Heart left ventricle (tissue), 16 donors: Measurements from ENCODE around the gene SIX4. TPM values are rescaled to one million over a fixed set of nuclear protein-coding genes. Genes with fewer than 3 reads are reported as not detected.

Source experiments
- ATAC-seq, 4 donors: fragments of 200-7000 bp; cut with Tn5 transposase; one replicate each; pipeline ENCODE4 v1.9.1; 2020 to 2022; ENCODE audit warnings: moderate library complexity in 4 of 4, mild to moderate bottlenecking in 3 of 4, moderate number of reproducible peaks in 1 of 4
- DNase-seq, 5 donors: peaks; one replicate each; pipeline ENCODE4 v3.0.0-alpha.2; 2020
- H3K27ac ChIP-seq, 12 donors: fragments of 200-600 bp; sonication (generic) in 4 of 12; one replicate each; pipeline versions ENCODE4 v1.5.0 to v1.8.0; 2016 to 2022; ENCODE audit warnings: mild to moderate bottlenecking in 2 of 12
- H3K27me3 ChIP-seq, 9 donors: fragments of 200-600 bp; sonication (generic) in 2 of 9; one replicate each; pipeline versions ENCODE4 v1.5.1 to v1.8.0; 2016 to 2022; ENCODE audit warnings: mild to moderate bottlenecking in 3 of 9
- H3K36me3 ChIP-seq, 9 donors: fragments of 200-600 bp; sonication (generic) in 2 of 9; one replicate each; pipeline versions ENCODE4 v1.5.0 to v1.8.0; 2018 to 2022; ENCODE audit warnings: mild to moderate bottlenecking in 2 of 9
- H3K4me1 ChIP-seq, 12 donors: fragments of 200-600 bp; sonication (generic) in 4 of 12; one replicate each; pipeline versions ENCODE4 v1.5.0 to v1.8.0; 2016 to 2022; ENCODE audit warnings: mild to moderate bottlenecking in 3 of 12
- H3K4me3 ChIP-seq, 12 donors: fragments of 200-600 bp; sonication (generic) in 4 of 12; one replicate each; pipeline versions ENCODE4 v1.5.0 to v1.8.0; 2017 to 2022; ENCODE audit warnings: mild to moderate bottlenecking in 9 of 12, moderate library complexity in 4 of 12
- H3K9me3 ChIP-seq, 12 donors: fragments of 200-600 bp; sonication (generic) in 4 of 12; one replicate each; pipeline versions ENCODE4 v1.5.0 to v1.8.0; 2016 to 2022; ENCODE audit warnings: mild to moderate bottlenecking in 1 of 12
- POLR2A ChIP-seq, 2 donors: fragments of 450-650 bp; IDR thresholded peaks; one replicate each; pipeline ENCODE4 v1.6.1; 2017; ENCODE audit warnings: antibody characterized with exemption in 2 of 2, mild to moderate bottlenecking in 2 of 2, moderate library complexity in 2 of 2
- WGBS, 4 donors: extraction: QIAGEN DNeasy Blood & Tissue Kit in 2 of 4; methylation state at CpG; one replicate each; pipeline versions ENCODE4 v1.1.5 to v1.1.7; 2013 to 2018; 5-methylcytosine and 5-hydroxymethylcytosine counted together
- intact Hi-C, 10 donors: fragments of 100-400 bp; cut with DNase I; formaldehyde crosslinking; loops; one replicate each; pipeline versions ENCODE4 v1.11.1 to v1.14.2; 2022
- polyA plus RNA-seq, 2 donors: library from polyadenylated mRNA; stranded (reverse); fragments of 200-250 nt; gene quantifications; one replicate each; pipeline ENCODE4 v1.2.3, GENCODE V29; 2013
- total RNA-seq, 9 donors: library from RNA; depleted of rRNA in 2 of 9; stranded (reverse); fragments of >200 nt in 2 of 9; fragmentation: NEBNext Ultra II Directional in 3 of 9; extraction: Animal tissue kit (Norgen Biotek cat#: 25700) in 3 of 9; gene quantifications; one replicate each; pipeline versions ENCODE4 v1.1.0 to v1.2.4, GENCODE V29; 2016 to 2023
- TF ChIP-seq, protein P1 (sequence below), 12 donors: fragments of 200-600 bp; sonication (generic) in 4 of 12; IDR thresholded peaks; one replicate each; pipeline versions ENCODE4 v1.5.0 to v1.8.0; 2018 to 2022; ENCODE audit warnings: antibody characterized with exemption in 12 of 12, mild to moderate bottlenecking in 5 of 12
- donor health status: ischemic (EF 13 %, LVEDD 7.1; RV severe dilation, severe dysfunction).
- donor health status: healthy with polysubstance abuse.
- donor health status: DM: no; HTN: yes; CAD: no.
- donor health status: DM: no; HTN: no; CAD: no.
- donor health status: ischemic (EF 25% LVEDD 6.9; RV normal size, moderate dysfunction).
- donor health status: ischemic (EF 25% LVEDD 5.7; RV mildly dilated, moderate dysfunction).
- donor health status: healthy.
- donor health status: DM: yes; HTN: yes; CAD: no.
- donor health status: ischemic (EF 35%, LVEDD 5.7; RV mildly dilated, moderate dysfunction).
- donor health status: nonischemic (EF 11% LVEDD 7.7; RV severe dilation, severe dysfunction).
- donor health status: DM: yes; HTN: yes; CAD: no.
- donor health status: PGD.
- donor health status: ischemic (EF 29% LVEDD 5.4; RV normal size, mild dysfunction).
- donor health status: nonischemic (EF 23%, LVEDD 6.1; RV moderate dilation, normal function).

SIX4 gene
- total and polyA plus RNA-seq, 11 donors: 0.27 to 2.9 (median 1.1) TPM

DNA sequence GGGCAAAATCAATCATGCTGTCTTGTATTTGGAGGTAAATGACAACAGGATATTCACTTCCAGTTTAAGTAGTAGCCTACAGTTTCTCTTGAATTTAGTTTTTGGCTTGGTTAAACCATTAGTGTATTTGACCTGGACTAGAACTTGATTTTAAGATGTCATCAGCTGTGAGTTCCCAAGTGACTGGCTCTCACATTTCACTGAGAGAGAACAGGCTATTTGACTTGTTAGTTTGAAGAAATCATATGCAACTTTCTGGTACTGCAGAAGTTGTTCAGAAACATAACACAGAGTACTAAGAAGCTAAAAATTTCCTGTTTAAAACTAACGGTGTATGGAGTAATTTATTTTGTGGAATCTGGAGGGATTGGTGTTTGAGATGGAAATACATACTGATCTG, 32.7 kb upstream of the SIX4 start:
- H3K27me3 ChIP-seq: no peaks in the 10 kb centered on the region
- 27 to 48% (median 33%) methylated on average over 1 of the region's 1 CpG for WGBS, 4 donors
- DNase-seq: no peak
- no peaks in the 10 kb centered on the region for H3K36me3 ChIP-seq
- intact Hi-C loops: no loop called here
- no peak overlapping the region for H3K4me3 ChIP-seq
- H3K9me3 ChIP-seq: no peaks in the 10 kb centered on the region
- ATAC-seq: no peak
- peaks cover 0 to 43% (median 6%) of the 10 kb centered on the region in 12 donors for H3K4me1 ChIP-seq
- no peak for TF ChIP-seq POLR2A (IDR thresholded peaks at IDR 0.05)
- TF ChIP-seq, protein P1, sequence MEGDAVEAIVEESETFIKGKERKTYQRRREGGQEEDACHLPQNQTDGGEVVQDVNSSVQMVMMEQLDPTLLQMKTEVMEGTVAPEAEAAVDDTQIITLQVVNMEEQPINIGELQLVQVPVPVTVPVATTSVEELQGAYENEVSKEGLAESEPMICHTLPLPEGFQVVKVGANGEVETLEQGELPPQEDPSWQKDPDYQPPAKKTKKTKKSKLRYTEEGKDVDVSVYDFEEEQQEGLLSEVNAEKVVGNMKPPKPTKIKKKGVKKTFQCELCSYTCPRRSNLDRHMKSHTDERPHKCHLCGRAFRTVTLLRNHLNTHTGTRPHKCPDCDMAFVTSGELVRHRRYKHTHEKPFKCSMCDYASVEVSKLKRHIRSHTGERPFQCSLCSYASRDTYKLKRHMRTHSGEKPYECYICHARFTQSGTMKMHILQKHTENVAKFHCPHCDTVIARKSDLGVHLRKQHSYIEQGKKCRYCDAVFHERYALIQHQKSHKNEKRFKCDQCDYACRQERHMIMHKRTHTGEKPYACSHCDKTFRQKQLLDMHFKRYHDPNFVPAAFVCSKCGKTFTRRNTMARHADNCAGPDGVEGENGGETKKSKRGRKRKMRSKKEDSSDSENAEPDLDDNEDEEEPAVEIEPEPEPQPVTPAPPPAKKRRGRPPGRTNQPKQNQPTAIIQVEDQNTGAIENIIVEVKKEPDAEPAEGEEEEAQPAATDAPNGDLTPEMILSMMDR (IDR thresholded peaks at IDR 0.05): no peak
- no peak overlapping the region for H3K27ac ChIP-seq

DNA sequence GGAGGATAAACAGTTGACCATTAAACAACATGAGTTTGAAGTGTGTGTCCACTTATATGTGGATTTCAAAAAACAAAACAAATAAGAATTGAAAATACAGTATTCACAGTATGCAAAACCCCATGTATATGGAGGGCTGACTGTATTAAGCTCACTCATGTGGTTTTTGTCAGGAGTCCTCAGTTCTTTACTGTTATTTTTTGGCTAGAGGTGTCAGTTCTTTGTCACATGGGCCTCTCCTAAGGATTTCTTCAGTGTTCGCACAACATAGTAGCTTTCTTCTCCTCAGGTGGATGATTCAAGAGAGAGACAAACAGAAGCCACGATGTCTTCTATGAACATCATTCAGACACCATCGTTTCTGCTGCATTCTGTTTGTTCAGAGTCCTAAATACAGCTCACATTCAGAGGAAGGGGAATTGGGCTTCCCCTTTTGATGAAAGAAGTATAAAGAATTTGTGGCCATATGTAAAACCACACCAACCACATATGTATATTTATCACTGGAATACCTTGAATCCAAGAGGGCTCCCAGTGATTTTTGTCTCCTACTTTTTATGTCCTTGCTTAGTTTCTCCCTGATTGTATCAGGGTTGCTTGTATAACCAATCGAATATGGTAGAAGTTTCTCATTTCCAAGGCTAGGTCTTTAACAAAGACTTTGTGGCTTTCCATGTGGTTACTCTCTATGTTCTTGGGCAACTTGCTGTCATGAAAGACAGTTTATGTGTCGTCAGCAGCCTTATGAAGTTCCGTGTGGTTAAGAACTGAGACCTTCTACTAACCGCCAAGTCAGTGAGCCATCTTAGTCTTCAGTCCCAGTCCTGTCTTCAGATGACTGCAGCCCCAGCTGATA, 29.3 kb upstream of the SIX4 start:
- intact Hi-C loops: no loop called here
- Histone ChIP-seq H3K27me3 (no peaks in the 10 kb centered on the region), H3K4me1 (peaks cover 0 to 37% (median 6%) of the 10 kb centered on the region in 12 donors), H3K27ac (no peak overlapping the region), H3K36me3 (no peaks in the 10 kb centered on the region), H3K9me3 (no peaks in the 10 kb centered on the region), H3K4me3 (no peak overlapping the region)
- DNase-seq (no peak), ATAC-seq (peak in 1 of 4 donors; percentile 28)
- WGBS, 4 donors: 85 to 92% (median 90%) methylated on average over 7 of the region's 7 CpGs
- TF ChIP-seq, protein P1 (IDR thresholded peaks at IDR 0.05): no peak
- no peak for TF ChIP-seq POLR2A (IDR thresholded peaks at IDR 0.05)

DNA sequence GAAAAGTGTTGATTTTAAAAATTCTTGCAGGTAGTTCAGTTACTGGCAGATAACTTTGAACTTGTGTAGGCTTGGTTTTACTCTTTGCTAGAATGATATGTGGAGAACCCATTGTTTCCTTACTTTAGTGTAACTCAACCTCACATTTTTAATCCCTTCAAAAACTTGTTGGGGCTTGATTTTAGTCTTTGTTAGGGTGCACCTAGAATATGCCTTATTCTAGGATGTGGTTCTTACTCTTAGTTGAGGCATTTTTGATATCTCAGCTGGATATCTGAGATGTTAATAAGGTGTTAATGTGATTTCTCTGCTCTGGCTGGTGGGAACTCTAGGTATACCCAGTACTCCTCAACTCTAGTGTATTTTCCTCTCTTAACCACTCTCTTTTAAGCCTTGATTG, 20.4 kb upstream of the SIX4 start:
- no peaks in the 10 kb centered on the region for H3K36me3 ChIP-seq
- TF ChIP-seq POLR2A (IDR thresholded peaks at IDR 0.05): no peak
- TF ChIP-seq, protein P1 (IDR thresholded peaks at IDR 0.05): no peak
- H3K27ac ChIP-seq: no peak overlapping the region
- DNase-seq: no peak
- H3K4me1 ChIP-seq: no peaks in the 10 kb centered on the region
- intact Hi-C loops: no loop called here
- no peak overlapping the region for H3K4me3 ChIP-seq
- ATAC-seq: no peak
- peaks cover 0 to 21% (median 3%) of the 10 kb centered on the region in 12 donors for H3K9me3 ChIP-seq
- no peaks in the 10 kb centered on the region for H3K27me3 ChIP-seq

DNA sequence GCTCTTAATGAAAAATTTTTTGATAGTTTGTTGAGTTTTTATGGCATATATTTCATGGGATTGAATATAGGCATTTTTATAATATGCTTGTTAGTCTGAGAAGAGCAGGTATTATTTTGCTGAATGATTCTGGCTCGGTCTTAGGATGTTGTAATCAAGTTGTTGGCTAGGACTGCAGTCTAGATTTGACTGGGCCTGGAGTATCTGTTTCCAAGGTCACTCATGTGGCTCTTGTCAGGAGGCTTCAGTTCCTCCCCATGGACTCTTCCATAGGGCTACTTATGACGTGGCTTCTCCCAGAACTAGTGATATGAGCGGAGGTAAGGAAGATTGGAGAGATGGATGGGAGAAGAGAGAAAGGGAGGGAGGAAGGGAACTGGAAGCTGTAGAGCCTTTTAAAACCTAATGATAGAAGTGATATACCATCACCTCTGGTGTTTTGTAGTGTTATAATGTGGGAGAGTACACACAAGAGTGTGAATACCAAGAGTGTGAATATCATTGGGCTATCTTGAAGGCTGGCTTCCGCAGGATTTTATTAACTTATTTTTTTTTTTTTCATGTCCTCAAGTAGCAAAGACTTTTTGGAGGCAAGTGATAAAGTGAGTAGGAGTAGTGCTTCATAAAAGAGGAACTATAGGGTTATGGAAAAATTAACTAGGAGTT, 14.8 kb upstream of the SIX4 start:
- 71 to 77% (median 74%) methylated on average over 4 of the region's 4 CpGs for WGBS, 4 donors
- no peak overlapping the region for H3K27ac ChIP-seq
- no peak overlapping the region for H3K4me3 ChIP-seq
- DNase-seq (no peak), ATAC-seq (peak in 2 of 4 donors; percentile 41 to 70)
- H3K9me3 ChIP-seq: peaks cover 0 to 15% (median 3%) of the 10 kb centered on the region in 12 donors
- no peaks in the 10 kb centered on the region for H3K36me3 ChIP-seq
- intact Hi-C loops: loop anchor here in 2 of 10 donors (5.0 to 10.0 kb wide), 2 partner anchors 243 to 394 kb away; partner anchors contain the start of genes SLC38A6 (in 1 of the 2) and TRMT5 (in 1 of the 2)
- no peaks in the 10 kb centered on the region for H3K27me3 ChIP-seq
- H3K4me1 ChIP-seq: peaks cover 0 to 34% (median 19%) of the 10 kb centered on the region in 12 donors
- TF ChIP-seq POLR2A (IDR thresholded peaks at IDR 0.05): no peak
- TF ChIP-seq, protein P1 (IDR thresholded peaks at IDR 0.05): no peak
